Measurements from ENCODE around the gene SLC31A1. TPM values are rescaled to one million over a fixed set of nuclear protein-coding genes. Genes with fewer than 3 reads are reported as not detected.

Gene SLC31A1
- total and polyA plus RNA-seq, 2 of the 13 experiments (the other 11 are each of a cell fraction or from before 2014, with no cell fraction given): 62.9 to 70.0 TPM

- TF ChIP-seq ZIK1 (CRISPR knock-in tag; IDR thresholded peaks at IDR 0.05; ENCODE audit: borderline replicate concordance, low read depth): no peak
- peak; percentile 84 for TF ChIP-seq TAF1 (CRISPR knock-in tag; IDR thresholded peaks at IDR 0.05)
- TF ChIP-seq ZBTB40 (IDR thresholded peaks at IDR 0.05): no peak
- no peak; the same call in 1 of the 2 replicates for TF ChIP-seq ZBTB40 (CRISPR knock-in tag; IDR thresholded peaks at IDR 0.05)
- TF ChIP-seq STAG1 (CRISPR knock-in tag; IDR thresholded peaks at IDR 0.05): no peak
- TF ChIP-seq TBL1XR1 (IDR thresholded peaks at IDR 0.05; ENCODE audit: borderline replicate concordance, low read length, partially characterized antibody): no peak
- no peak for TF ChIP-seq RCOR2 (CRISPR knock-in tag; IDR thresholded peaks at IDR 0.05)
- no peak for TF ChIP-seq LCORL (IDR thresholded peaks at IDR 0.05)
- TF ChIP-seq LCORL (CRISPR knock-in tag; IDR thresholded peaks at IDR 0.05): peak; percentile 70
- no peak for TF ChIP-seq NFIC (IDR thresholded peaks at IDR 0.05; ENCODE audit: low read length)
- TF ChIP-seq SOX13 (IDR thresholded peaks at IDR 0.05): peak; percentile 9; the same call in 1 of the 2 replicates
- TF ChIP-seq SOX13 (CRISPR knock-in tag; conservative IDR thresholded peaks at IDR 0.05 in 1 of 2, IDR thresholded peaks at IDR 0.05 in 1 of 2): no peak
- TF ChIP-seq PCBP1 (IDR thresholded peaks at IDR 0.05; ENCODE audit: borderline replicate concordance, low read depth, low read length): 0 out of 2 replicates have a peak, but pooled peaks have one; percentile 35
- no peak for TF ChIP-seq ZNF550 (CRISPR knock-in tag; IDR thresholded peaks at IDR 0.05; ENCODE audit: borderline replicate concordance)
- no peak for TF ChIP-seq NCOA5 (CRISPR knock-in tag; IDR thresholded peaks at IDR 0.05)
- peak; percentile 85; the same call in 1 of the 2 replicates for TF ChIP-seq ZBTB26 (CRISPR knock-in tag; IDR thresholded peaks at IDR 0.05; ENCODE audit: borderline replicate concordance)
- TF ChIP-seq SRY (CRISPR knock-in tag; IDR thresholded peaks at IDR 0.05): no peak
- TF ChIP-seq ZNF781 (CRISPR knock-in tag; IDR thresholded peaks at IDR 0.05; ENCODE audit: borderline replicate concordance, not compliant biosample characterization): peak; percentile 85
- no peak for TF ChIP-seq ZNF703 (CRISPR knock-in tag; IDR thresholded peaks at IDR 0.05; ENCODE audit: borderline replicate concordance)
- 0 out of 2 replicates have a peak, but pooled peaks have one; percentile 45 for TF ChIP-seq RFX5 (IDR thresholded peaks at IDR 0.05; ENCODE audit: low read depth, low read length)
- no peak for TF ChIP-seq ETV6 (CRISPR knock-in tag; conservative IDR thresholded peaks at IDR 0.05)
Measured at GRCh38 chr9:113221003-113221799, at the start of gene SLC31A1, which contains the start of gene FKBP15 (continued).

Measured in HepG2 (cell line).